GM13976 (cell line): ENCODE results near the gene XRCC5.
A peak's percentile ranks its signal among the peaks of the same experiment; 100 is the strongest.

Experiments
- DNase-seq: peaks from one replicate; pipeline ENCODE4 v3.0.0; 2012; ENCODE audit warnings: low spot score
- CTCF ChIP-seq: IDR thresholded peaks from 2 replicates; pipeline ENCODE4 v1.5.1; 2012; ENCODE audit warnings: borderline replicate concordance, mild to moderate bottlenecking; ENCODE audit not compliant: insufficient read depth; ENCODE audit errors: extremely low read depth, missing control alignments, control extremely low read depth
- in situ Hi-C: fragments of 300-500 bp; cut with MboI; formaldehyde crosslinking; loops from one replicate; pipeline ENCODE4 v1.12.0; 2022; ENCODE audit warnings: low sequenced_read_pairs, mixed read lengths, inconsistent platforms; ENCODE audit not compliant: unreplicated experiment

Gene XRCC5

DNA sequence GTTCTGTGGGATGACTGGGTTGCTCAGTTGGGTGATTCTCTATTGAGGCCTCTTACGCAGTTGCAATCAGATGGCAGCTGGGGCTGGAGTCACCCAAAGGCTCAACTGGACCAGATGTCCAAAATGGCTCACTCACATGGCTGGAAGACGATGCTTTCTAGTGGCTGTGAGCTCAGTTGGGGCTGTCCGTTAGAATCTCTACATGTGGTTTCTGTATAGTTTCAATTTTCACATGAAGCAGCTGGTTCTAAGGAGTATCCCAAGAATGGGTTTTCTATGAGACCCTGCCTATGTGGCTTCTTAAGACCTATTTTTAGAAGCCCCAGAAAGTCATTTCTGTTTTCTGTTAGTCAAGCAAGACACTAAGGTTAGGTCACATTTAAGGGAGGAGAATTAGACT, 4.4 kb downstream of the XRCC5 start:
- peak; percentile 30 for DNase-seq
- in situ Hi-C loops: no loop called here
- no peak for TF ChIP-seq CTCF

DNA sequence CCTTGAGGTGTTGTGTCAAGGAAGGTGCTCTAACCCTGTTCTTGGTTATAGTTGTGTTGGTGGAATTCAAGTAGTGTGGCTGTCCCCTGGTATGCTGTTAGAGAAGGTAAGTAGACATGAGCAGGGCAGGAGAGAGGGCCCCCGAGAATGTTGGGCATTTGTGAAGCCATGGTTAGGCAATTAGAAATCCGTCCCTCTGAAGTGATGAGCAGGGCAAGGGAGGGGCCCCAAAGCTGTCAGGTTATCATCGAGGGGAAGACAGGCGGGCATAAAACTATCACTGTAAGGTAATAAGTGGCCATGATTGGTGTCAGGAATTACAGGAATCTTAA, 5.2 kb downstream of the XRCC5 start:
- no peak for DNase-seq
- in situ Hi-C loops: no loop called here

GRCh38 chr2:216114714-216115531, 5.8 kb downstream of the XRCC5 start:
- in situ Hi-C loops: no loop called here
- TF ChIP-seq CTCF: peak; percentile 70
- peak; percentile 84 for DNase-seq

More for the DNA sequence above, 5.2 kb downstream of the XRCC5 start:
- TF ChIP-seq CTCF: no peak

GRCh38 chr2:216116418-216116817, 7.3 kb downstream of the XRCC5 start:
- in situ Hi-C loops: no loop called here
- no peak for DNase-seq
- TF ChIP-seq CTCF: no peak

- in situ Hi-C loops: no loop called here
- no peak for TF ChIP-seq CTCF
Observed at GRCh38 chr2:216117561-216118340, 8.6 kb downstream of the XRCC5 start.

GRCh38 chr2:216118474-216118873, 9.3 kb downstream of the XRCC5 start:
- in situ Hi-C loops: no loop called here

More at GRCh38 chr2:216117561-216118340, 8.6 kb downstream of the XRCC5 start:
- no peak for DNase-seq

More at GRCh38 chr2:216118474-216118873, 9.3 kb downstream of the XRCC5 start:
- no peak for DNase-seq
- no peak for TF ChIP-seq CTCF
